WTC11 (cell line): ENCODE data around the gene CANX. TPM values are rescaled to one million over a fixed set of nuclear protein-coding genes. Genes with fewer than 3 reads are reported as not detected.
A peak's percentile ranks its signal among the peaks of the same experiment; 100 is the strongest.

Experiments used
- ATAC-seq: fragments of 200-7000 bp; cut with Tn5 transposase; 2 replicates; pipeline ENCODE4 v1.10.0; 2021; ENCODE audit warnings: mild to moderate bottlenecking, moderate library complexity
- Bru-seq: library from RNA; stranded (reverse); fragments of 400-500 nt; gene quantifications from one replicate; lab custom pipeline; 2021; lab: Mats Ljungman, UMichigan
- CTCF ChIA-PET: fragments of 300-600 bp; sonication (Branson Sonifier 250); formaldehyde crosslinking; loops from one replicate; lab custom pipeline; 2021; ENCODE audit warnings: antibody characterized with exemption; lab: Charles Lee
- POLR2A ChIA-PET: fragments of 350-600 bp; sonication (Branson Sonifier 250); formaldehyde crosslinking; loops from one replicate; lab custom pipeline; 2021; ENCODE audit warnings: antibody characterized with exemption; lab: Charles Lee
- DNase-seq: peaks from one replicate; pipeline ENCODE4 v3.0.0; 2021; ENCODE audit warnings: low spot score
- H3K27ac Mint-ChIP-seq: 2 replicates; pipeline ENCODE4 v1.8.0; 2021; ENCODE audit warnings: mixed read lengths
- H3K27me3 Mint-ChIP-seq: 2 replicates; pipeline ENCODE4 v1.8.0; 2021; ENCODE audit warnings: low read depth, mild to moderate bottlenecking, moderate library complexity, mixed read lengths
- H3K36me3 Mint-ChIP-seq: 2 replicates; pipeline ENCODE4 v1.8.0; 2021; ENCODE audit warnings: mixed read lengths
- H3K4me1 Mint-ChIP-seq: 2 replicates; pipeline ENCODE4 v1.8.0; 2022; ENCODE audit warnings: mixed read lengths
- H3K4me3 Mint-ChIP-seq: 2 replicates; pipeline ENCODE4 v1.8.0; 2021; ENCODE audit warnings: mild to moderate bottlenecking, moderate library complexity, mixed read lengths
- H3K9me3 Mint-ChIP-seq: 2 replicates; pipeline ENCODE4 v1.8.0; 2021; ENCODE audit warnings: mixed read lengths
- ATF1 ChIP-seq: sonication (generic); formaldehyde crosslinking; IDR thresholded peaks from 2 replicates; pipeline ENCODE4 v1.8.1; 2023; ENCODE audit warnings: mild to moderate bottlenecking, moderate library complexity, missing genetic modification reagents
- ELF4 ChIP-seq: sonication (generic); formaldehyde crosslinking; IDR thresholded peaks from 2 replicates; pipeline ENCODE4 v1.8.1; 2022; ENCODE audit warnings: low read depth, mild to moderate bottlenecking, moderate library complexity, missing genetic modification reagents
- ESRRA ChIP-seq: sonication (generic); formaldehyde crosslinking; IDR thresholded peaks from 2 replicates; pipeline ENCODE4 v1.8.1; 2022; ENCODE audit warnings: mild to moderate bottlenecking, missing genetic modification reagents, borderline replicate concordance
- ETV6 ChIP-seq: sonication (generic); formaldehyde crosslinking; IDR thresholded peaks from 2 replicates; pipeline ENCODE4 v1.8.1; 2022; ENCODE audit warnings: mild to moderate bottlenecking, missing genetic modification reagents
- FOXP1 ChIP-seq: sonication (generic); formaldehyde crosslinking; IDR thresholded peaks from 2 replicates; pipeline ENCODE4 v1.8.0; 2022; ENCODE audit warnings: missing genetic modification reagents, mild to moderate bottlenecking, moderate library complexity, borderline replicate concordance
- GRHL2 ChIP-seq: fragments of 250-450 bp; sonication (Bioruptor Pico); IDR thresholded peaks from 2 replicates; pipeline ENCODE4 v1.8.0; 2022; ENCODE audit warnings: mild to moderate bottlenecking, moderate library complexity; ENCODE audit not compliant: insufficient replicate concordance, severe bottlenecking
- JAZF1 ChIP-seq: fragments of 250-450 bp; sonication (Bioruptor Pico); IDR thresholded peaks from 2 replicates; pipeline ENCODE4 v1.9.0; 2021; ENCODE audit warnings: moderate library complexity, mild to moderate bottlenecking, inconsistent platforms
- KAT7 ChIP-seq: sonication (generic); formaldehyde crosslinking; IDR thresholded peaks from 2 replicates; pipeline ENCODE4 v1.8.1; 2023; ENCODE audit warnings: missing genetic modification reagents, mild to moderate bottlenecking, borderline replicate concordance
- MYBL2 ChIP-seq: sonication (generic); formaldehyde crosslinking; IDR thresholded peaks from 2 replicates; pipeline ENCODE4 v1.8.1; 2023; ENCODE audit warnings: mild to moderate bottlenecking, moderate library complexity, missing genetic modification reagents
- NFATC4 ChIP-seq: fragments of 250-450 bp; sonication (Bioruptor Pico); IDR thresholded peaks from 2 replicates; pipeline ENCODE4 v1.9.0; 2021; ENCODE audit warnings: mild to moderate bottlenecking
- NR1H2 ChIP-seq: sonication (generic); formaldehyde crosslinking; IDR thresholded peaks from 2 replicates; pipeline ENCODE4 v1.9.0; 2021; ENCODE audit warnings: mild to moderate bottlenecking, moderate library complexity, missing genetic modification reagents
- NR3C1 ChIP-seq: sonication (generic); formaldehyde crosslinking; conservative IDR thresholded peaks from 2 replicates; pipeline ENCODE4 v1.8.1; 2023; ENCODE audit warnings: low read depth, mild to moderate bottlenecking, missing genetic modification reagents
- PRRX2 ChIP-seq: fragments of 250-450 bp; sonication (Bioruptor Pico); IDR thresholded peaks from 2 replicates; pipeline ENCODE4 v1.8.0; 2021; ENCODE audit warnings: mild to moderate bottlenecking
- TCF7 ChIP-seq: sonication (generic); formaldehyde crosslinking; IDR thresholded peaks from 2 replicates; pipeline ENCODE4 v1.8.0; 2022; ENCODE audit warnings: mild to moderate bottlenecking, low read depth, missing genetic modification reagents, moderate library complexity
- ZBTB21 ChIP-seq: sonication (generic); formaldehyde crosslinking; IDR thresholded peaks from 2 replicates; pipeline ENCODE4 v1.8.1; 2023; ENCODE audit warnings: mild to moderate bottlenecking, missing genetic modification reagents, borderline replicate concordance
- ZNF138 ChIP-seq: sonication (generic); formaldehyde crosslinking; conservative IDR thresholded peaks from 2 replicates; pipeline ENCODE4 v1.8.1; 2022; ENCODE audit warnings: mild to moderate bottlenecking, moderate library complexity, missing genetic modification reagents
- ZNF232 ChIP-seq: sonication (generic); formaldehyde crosslinking; IDR thresholded peaks from 2 replicates; pipeline ENCODE4 v1.8.0; 2022; ENCODE audit warnings: mild to moderate bottlenecking, missing genetic modification reagents
- ZNF317 ChIP-seq: sonication (generic); formaldehyde crosslinking; IDR thresholded peaks from 2 replicates; pipeline ENCODE4 v1.8.1; 2023; ENCODE audit warnings: low read depth, mild to moderate bottlenecking, moderate library complexity, missing genetic modification reagents, borderline replicate concordance
- long read RNA-seq, 3 experiments: library from RNA in 1 of 3; library from capped mRNA in 1 of 3; library from polyadenylated mRNA in 1 of 3; unstranded in 2 of 3; stranded (forward) in 1 of 3; transcript quantifications; one replicate each; pipeline ENCODE4 v2.0.0, GENCODE V29; 2021
- total RNA-seq: library from RNA; stranded (reverse); gene quantifications from 3 replicates; pipeline ENCODE4 v1.2.3, GENCODE V29; 2021
- TF ChIP-seq, protein P1 (sequence below): sonication (generic); formaldehyde crosslinking; IDR thresholded peaks from 2 replicates; pipeline ENCODE4 v1.8.1; 2023; ENCODE audit warnings: mild to moderate bottlenecking, missing genetic modification reagents, moderate library complexity
- TF ChIP-seq, protein P2 (sequence below): sonication (generic); formaldehyde crosslinking; IDR thresholded peaks from 2 replicates; pipeline ENCODE4 v1.8.1; 2022; ENCODE audit warnings: low read depth, missing genetic modification reagents, borderline replicate concordance
- TF ChIP-seq, protein P3 (sequence below): sonication (generic); formaldehyde crosslinking; IDR thresholded peaks from 2 replicates; pipeline ENCODE4 v1.8.0; 2022; ENCODE audit warnings: mild to moderate bottlenecking, missing genetic modification reagents
- TF ChIP-seq, protein P4 (sequence below): sonication (generic); formaldehyde crosslinking; IDR thresholded peaks from 2 replicates; pipeline ENCODE4 v1.8.1; 2023; ENCODE audit warnings: mild to moderate bottlenecking, moderate library complexity, missing genetic modification reagents
- TF ChIP-seq, protein P5 (sequence below): sonication (generic); formaldehyde crosslinking; IDR thresholded peaks from 2 replicates; pipeline ENCODE4 v1.8.0; 2022; ENCODE audit warnings: mild to moderate bottlenecking, missing genetic modification reagents
- TF ChIP-seq, protein P6 (sequence below): sonication (generic); formaldehyde crosslinking; IDR thresholded peaks from 2 replicates; pipeline ENCODE4 v1.8.1; 2023; ENCODE audit warnings: mild to moderate bottlenecking, missing genetic modification reagents

CANX gene, protein sequence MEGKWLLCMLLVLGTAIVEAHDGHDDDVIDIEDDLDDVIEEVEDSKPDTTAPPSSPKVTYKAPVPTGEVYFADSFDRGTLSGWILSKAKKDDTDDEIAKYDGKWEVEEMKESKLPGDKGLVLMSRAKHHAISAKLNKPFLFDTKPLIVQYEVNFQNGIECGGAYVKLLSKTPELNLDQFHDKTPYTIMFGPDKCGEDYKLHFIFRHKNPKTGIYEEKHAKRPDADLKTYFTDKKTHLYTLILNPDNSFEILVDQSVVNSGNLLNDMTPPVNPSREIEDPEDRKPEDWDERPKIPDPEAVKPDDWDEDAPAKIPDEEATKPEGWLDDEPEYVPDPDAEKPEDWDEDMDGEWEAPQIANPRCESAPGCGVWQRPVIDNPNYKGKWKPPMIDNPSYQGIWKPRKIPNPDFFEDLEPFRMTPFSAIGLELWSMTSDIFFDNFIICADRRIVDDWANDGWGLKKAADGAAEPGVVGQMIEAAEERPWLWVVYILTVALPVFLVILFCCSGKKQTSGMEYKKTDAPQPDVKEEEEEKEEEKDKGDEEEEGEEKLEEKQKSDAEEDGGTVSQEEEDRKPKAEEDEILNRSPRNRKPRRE
- total RNA-seq: 493 to 611 TPM (median 500 TPM) in 3 replicates
- Bru-seq, nascent RNA: percentile 95 among the genes with signal in this experiment
- long read RNA-seq, experiment 1, full-length matches to known transcripts: 2,776 of 3,396 reads
- long read RNA-seq, experiment 1, partial matches to known transcripts: 310 of 3,396 reads
- long read RNA-seq, experiment 1, other reads (novel, unspliced or antisense): 310 of 3,396 reads
- long read RNA-seq, experiment 2, full-length matches to known transcripts: 66 of 459 reads
- long read RNA-seq, experiment 2, partial matches to known transcripts: 180 of 459 reads
- long read RNA-seq, experiment 2, other reads (novel, unspliced or antisense): 213 of 459 reads
- long read RNA-seq, experiment 3, full-length matches to known transcripts: 211 of 433 reads
- long read RNA-seq, experiment 3, partial matches to known transcripts: 198 of 433 reads
- long read RNA-seq, experiment 3, other reads (novel, unspliced or antisense): 24 of 433 reads

DNA sequence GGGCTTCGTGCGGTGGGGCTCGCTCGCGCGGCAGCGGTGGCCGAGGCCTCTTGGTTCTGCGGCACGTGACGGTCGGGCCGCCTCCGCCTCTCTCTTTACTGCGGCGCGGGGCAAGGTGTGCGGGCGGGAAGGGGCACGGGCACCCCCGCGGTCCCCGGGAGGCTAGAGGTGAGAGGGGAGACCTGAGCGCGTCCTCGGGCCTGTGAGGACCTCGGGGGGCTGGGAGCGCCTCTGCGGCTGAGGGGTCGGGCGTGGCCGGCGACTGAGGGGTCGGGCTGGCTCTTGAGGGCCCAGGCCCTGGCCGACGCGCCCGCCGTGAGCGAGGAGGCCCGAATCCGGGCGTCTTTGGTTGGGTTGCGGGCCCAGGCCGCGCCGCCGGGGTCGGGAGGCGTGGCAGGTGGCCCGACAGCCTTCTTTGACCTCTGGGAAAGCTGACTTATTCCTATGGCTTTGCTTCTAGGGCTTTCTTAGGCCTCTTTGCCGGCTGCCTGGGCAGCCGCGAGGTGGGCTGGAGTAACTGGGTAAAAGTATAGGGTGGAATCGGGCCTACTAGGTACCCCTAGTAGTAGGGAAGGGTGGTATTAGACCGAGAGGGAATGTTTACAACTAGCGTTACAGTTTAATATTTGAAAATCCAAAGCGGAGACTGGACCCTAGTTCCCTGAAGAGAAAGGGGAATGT lies at the start of gene CANX:
CANX (plus strand) TSS at position 33 of the 681 bp plus-strand sequence. CDS start 6,715 bp downstream, outside the sequence.
- ATAC-seq (no peak), DNase-seq (no peak)
- peaks cover 36% of the 10 kb centered on the region for H3K4me1 Mint-ChIP-seq
- peaks cover 30% of the 10 kb centered on the region for H3K36me3 Mint-ChIP-seq
- H3K4me3 Mint-ChIP-seq: peak within 1 kb of the TSS; percentile 97
- H3K9me3 Mint-ChIP-seq: no peaks in the 10 kb centered on the region
- ChIA-PET POLR2A (no interaction called here), CTCF (interaction anchor here (0.8 kb wide), 1 partner anchor 31 kb away, joined by 5 read pairs; no protein-coding TSS in a partner anchor)
- no peaks in the 10 kb centered on the region; the same call in 1 of the 2 replicates for H3K27me3 Mint-ChIP-seq
- peak within 1 kb of the TSS; percentile 100 for H3K27ac Mint-ChIP-seq
- TF ChIP-seq FOXP1 (CRISPR knock-in tag): 0 out of 2 replicates have a peak, but pooled peaks have one; percentile 56
- TF ChIP-seq, protein P1, sequence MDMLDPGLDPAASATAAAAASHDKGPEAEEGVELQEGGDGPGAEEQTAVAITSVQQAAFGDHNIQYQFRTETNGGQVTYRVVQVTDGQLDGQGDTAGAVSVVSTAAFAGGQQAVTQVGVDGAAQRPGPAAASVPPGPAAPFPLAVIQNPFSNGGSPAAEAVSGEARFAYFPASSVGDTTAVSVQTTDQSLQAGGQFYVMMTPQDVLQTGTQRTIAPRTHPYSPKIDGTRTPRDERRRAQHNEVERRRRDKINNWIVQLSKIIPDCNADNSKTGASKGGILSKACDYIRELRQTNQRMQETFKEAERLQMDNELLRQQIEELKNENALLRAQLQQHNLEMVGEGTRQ: peak; percentile 96
- TF ChIP-seq ETV6 (CRISPR knock-in tag): peak; percentile 16
- TF ChIP-seq ESRRA (CRISPR knock-in tag): peak; percentile 46; the same call in 1 of the 2 replicates
- no peak for TF ChIP-seq JAZF1 (CRISPR knock-in tag)
- peak; percentile 68; the same call in 1 of the 2 replicates for TF ChIP-seq ATF1 (CRISPR knock-in tag)
- TF ChIP-seq PRRX2 (CRISPR knock-in tag): 0 out of 2 replicates have a peak, but pooled peaks have one; percentile 26
- TF ChIP-seq KAT7: 0 out of 2 replicates have a peak, but pooled peaks have one; percentile 18
- TF ChIP-seq, protein P2, sequence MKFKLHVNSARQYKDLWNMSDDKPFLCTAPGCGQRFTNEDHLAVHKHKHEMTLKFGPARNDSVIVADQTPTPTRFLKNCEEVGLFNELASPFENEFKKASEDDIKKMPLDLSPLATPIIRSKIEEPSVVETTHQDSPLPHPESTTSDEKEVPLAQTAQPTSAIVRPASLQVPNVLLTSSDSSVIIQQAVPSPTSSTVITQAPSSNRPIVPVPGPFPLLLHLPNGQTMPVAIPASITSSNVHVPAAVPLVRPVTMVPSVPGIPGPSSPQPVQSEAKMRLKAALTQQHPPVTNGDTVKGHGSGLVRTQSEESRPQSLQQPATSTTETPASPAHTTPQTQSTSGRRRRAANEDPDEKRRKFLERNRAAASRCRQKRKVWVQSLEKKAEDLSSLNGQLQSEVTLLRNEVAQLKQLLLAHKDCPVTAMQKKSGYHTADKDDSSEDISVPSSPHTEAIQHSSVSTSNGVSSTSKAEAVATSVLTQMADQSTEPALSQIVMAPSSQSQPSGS (CRISPR knock-in tag): 0 out of 2 replicates have a peak, but pooled peaks have one; percentile 40
- no peak for TF ChIP-seq ELF4 (CRISPR knock-in tag)
- 0 out of 2 replicates have a peak, but pooled peaks have one; percentile 27 for TF ChIP-seq TCF7 (CRISPR knock-in tag)
- TF ChIP-seq NR1H2: no peak
- TF ChIP-seq, protein P3, sequence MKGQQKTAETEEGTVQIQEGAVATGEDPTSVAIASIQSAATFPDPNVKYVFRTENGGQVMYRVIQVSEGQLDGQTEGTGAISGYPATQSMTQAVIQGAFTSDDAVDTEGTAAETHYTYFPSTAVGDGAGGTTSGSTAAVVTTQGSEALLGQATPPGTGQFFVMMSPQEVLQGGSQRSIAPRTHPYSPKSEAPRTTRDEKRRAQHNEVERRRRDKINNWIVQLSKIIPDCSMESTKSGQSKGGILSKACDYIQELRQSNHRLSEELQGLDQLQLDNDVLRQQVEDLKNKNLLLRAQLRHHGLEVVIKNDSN (CRISPR knock-in tag): peak; percentile 96
- peak; percentile 37; the same call in 1 of the 2 replicates for TF ChIP-seq ZNF232 (CRISPR knock-in tag)
- TF ChIP-seq ZNF138 (CRISPR knock-in tag): 0 out of 2 replicates have a peak, but pooled peaks have one; percentile 63
- TF ChIP-seq, protein P4, sequence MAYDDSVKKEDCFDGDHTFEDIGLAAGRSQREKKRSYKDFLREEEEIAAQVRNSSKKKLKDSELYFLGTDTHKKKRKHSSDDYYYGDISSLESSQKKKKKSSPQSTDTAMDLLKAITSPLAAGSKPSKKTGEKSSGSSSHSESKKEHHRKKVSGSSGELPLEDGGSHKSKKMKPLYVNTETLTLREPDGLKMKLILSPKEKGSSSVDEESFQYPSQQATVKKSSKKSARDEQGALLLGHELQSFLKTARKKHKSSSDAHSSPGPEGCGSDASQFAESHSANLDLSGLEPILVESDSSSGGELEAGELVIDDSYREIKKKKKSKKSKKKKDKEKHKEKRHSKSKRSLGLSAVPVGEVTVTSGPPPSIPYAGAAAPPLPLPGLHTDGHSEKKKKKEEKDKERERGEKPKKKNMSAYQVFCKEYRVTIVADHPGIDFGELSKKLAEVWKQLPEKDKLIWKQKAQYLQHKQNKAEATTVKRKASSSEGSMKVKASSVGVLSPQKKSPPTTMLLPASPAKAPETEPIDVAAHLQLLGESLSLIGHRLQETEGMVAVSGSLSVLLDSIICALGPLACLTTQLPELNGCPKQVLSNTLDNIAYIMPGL: peak; percentile 62; the same call in 1 of the 2 replicates
- TF ChIP-seq, protein P5, sequence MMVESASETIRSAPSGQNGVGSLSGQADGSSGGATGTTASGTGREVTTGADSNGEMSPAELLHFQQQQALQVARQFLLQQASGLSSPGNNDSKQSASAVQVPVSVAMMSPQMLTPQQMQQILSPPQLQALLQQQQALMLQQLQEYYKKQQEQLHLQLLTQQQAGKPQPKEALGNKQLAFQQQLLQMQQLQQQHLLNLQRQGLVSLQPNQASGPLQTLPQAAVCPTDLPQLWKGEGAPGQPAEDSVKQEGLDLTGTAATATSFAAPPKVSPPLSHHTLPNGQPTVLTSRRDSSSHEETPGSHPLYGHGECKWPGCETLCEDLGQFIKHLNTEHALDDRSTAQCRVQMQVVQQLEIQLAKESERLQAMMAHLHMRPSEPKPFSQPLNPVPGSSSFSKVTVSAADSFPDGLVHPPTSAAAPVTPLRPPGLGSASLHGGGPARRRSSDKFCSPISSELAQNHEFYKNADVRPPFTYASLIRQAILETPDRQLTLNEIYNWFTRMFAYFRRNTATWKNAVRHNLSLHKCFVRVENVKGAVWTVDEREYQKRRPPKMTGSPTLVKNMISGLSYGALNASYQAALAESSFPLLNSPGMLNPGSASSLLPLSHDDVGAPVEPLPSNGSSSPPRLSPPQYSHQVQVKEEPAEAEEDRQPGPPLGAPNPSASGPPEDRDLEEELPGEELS (CRISPR knock-in tag): 0 out of 2 replicates have a peak, but pooled peaks have one; percentile 46
- TF ChIP-seq ZBTB21 (CRISPR knock-in tag): peak; percentile 78; the same call in 1 of the 2 replicates
- TF ChIP-seq ZNF317 (CRISPR knock-in tag): 0 out of 2 replicates have a peak, but pooled peaks have one; percentile 21
- TF ChIP-seq GRHL2: no peak
- TF ChIP-seq NR3C1 (CRISPR knock-in tag): 0 out of 2 replicates have a peak, but pooled peaks have one; percentile 71
- TF ChIP-seq MYBL2 (CRISPR knock-in tag): peak; percentile 84; the same call in 1 of the 2 replicates
- TF ChIP-seq NFATC4 (CRISPR knock-in tag): peak; percentile 75; the same call in 1 of the 2 replicates
- TF ChIP-seq, protein P6, sequence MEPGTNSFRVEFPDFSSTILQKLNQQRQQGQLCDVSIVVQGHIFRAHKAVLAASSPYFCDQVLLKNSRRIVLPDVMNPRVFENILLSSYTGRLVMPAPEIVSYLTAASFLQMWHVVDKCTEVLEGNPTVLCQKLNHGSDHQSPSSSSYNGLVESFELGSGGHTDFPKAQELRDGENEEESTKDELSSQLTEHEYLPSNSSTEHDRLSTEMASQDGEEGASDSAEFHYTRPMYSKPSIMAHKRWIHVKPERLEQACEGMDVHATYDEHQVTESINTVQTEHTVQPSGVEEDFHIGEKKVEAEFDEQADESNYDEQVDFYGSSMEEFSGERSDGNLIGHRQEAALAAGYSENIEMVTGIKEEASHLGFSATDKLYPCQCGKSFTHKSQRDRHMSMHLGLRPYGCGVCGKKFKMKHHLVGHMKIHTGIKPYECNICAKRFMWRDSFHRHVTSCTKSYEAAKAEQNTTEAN (CRISPR knock-in tag): 0 out of 2 replicates have a peak, but pooled peaks have one; percentile 30
